CD4-positive, alpha-beta T cell treated with Interleukin-4 for 4 hours (primary cell): Measurements from ENCODE around the gene TRUB1.
"Not testable (repeated sequence)": the region's sequence is repeated elsewhere in the genome, so short reads cannot be mapped to it uniquely, and the experiment has no call there.

Source experiments
- DNase-seq: peaks from one replicate; pipeline ENCODE4 v3.0.0-alpha.2; 2020

TRUB1 gene

GRCh38 chr10:114925587-114926586 lies 12.1 kb upstream of the TRUB1 start:
- DNase-seq, result no peak

GRCh38 chr10:114928818-114929217 lies 9.2 kb upstream of the TRUB1 start:
- DNase-seq, result no peak

- no peak for DNase-seq
Observed at GRCh38 chr10:114930320-114930719, 7.7 kb upstream of the TRUB1 start.

GRCh38 chr10:114931072-114931679 lies 6.8 kb upstream of the TRUB1 start:
- no peak for DNase-seq

DNA sequence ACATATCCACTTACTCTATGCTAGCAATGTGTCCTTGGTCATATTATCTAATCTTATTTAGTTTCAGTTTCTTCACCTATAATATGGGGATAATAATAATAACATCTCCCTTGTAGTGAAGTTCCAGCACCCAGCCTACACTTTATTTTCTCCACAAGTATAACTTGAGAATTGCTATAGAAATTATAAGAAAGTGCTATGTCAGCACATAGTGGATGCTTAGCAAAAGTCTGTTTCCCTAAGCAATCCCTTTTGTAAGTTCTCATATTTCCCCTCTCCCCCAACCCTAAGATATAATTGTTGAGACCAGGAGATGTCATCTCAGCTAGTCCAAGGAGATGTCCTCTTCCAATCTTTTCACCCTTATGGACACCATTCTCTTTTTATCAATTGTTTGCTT lies 5.8 kb upstream of the TRUB1 start:
- DNase-seq, result no peak

GRCh38 chr10:114932945-114933344 lies 5.0 kb upstream of the TRUB1 start:
- DNase-seq, result no peak

DNA sequence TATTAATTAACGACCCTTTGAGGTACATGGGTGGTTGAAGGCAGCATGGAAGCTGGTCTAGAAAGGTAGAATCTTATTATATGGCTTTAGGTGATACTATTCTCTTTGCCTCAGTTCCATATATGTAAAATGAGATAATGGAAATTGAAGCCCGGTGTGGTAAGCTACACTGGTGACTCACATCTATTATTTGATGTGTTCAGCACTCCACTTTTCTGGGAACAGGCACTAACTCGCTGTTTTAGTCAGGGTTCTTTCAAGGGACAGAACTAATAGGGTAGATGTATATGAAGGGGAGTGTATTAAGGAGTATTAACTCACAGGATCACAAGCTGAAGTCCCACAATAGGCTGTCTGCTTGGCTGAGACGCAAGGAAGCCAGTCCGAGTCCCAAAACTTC lies 4.4 kb upstream of the TRUB1 start:
- no peak for DNase-seq

DNA sequence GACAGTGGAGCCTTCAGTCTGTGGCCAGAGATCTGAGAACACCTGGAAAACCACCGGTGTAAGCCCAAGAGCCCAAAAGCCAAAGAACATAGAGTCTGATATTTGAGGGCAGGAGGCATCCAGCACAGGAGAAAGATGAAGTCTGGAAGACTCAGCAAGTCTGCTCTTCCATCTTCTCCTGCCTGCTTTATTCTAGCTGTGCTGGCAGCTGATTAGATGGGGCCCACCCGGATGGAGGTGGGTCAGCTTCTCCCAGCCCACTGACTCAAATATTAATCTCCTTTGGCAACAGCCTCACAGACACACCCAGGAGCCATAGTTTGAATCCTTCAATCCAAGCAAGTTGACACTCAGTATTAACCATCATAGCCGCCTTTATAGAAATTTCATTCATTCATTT lies 4.0 kb upstream of the TRUB1 start:
- not testable (repeated sequence) for DNase-seq

DNA sequence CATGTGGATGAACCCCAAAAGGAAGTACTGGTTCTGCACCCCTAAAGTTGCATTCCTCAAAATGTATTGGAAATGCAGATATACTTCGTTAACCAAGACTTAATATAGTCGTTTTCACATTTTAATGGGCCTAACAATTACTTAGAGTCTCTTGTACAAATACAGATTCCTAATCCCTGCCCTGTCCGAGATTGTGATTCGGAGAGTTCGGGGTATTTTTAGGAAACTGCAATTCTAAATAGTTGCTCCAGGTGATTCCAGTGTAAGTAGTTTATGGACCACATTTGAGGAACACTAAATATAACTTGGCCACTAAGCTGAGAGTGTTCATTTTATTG lies 830 bp downstream of the TRUB1 start:
- DNase-seq, result no peak

DNA sequence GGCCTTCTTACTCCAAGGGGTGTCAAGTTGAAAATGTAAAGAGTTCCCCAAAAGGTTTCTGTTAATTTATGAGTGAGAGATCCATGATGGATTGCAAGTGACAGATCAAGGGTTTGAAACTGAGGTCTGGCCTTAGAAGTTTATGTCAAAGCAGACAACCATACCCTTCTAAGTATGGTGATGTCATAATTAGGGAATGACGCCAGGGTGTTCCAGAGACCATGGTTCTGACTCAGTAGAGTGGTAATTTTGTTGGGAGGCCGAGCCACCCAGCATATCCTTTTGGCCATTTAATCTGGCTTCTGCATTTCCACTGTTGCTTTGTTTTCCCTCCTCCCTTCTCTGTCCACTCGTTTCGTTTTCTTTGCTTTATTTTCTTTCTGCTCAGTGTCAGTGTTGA lies 2.7 kb downstream of the TRUB1 start:
- no peak for DNase-seq

GRCh38 chr10:114943000-114943399 lies 5.0 kb downstream of the TRUB1 start:
- DNase-seq, result no peak

DNA sequence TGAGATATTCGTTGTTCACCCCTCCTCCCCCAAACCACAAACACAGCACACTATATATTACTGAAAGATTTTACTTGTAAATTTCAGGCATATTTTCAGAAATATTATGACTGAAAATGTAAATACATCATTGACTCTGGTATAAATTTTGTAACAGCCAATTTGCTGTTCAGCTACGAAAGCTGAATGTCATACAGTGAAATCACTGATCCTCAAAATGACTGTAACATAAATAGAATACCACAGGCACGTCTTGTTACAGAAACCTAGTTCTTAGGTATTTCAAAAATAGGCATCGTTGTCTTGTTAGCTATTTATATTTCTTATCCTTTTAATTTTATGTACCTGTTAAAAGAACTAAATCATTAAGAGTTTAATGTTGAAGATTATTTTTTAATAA lies 15.1 kb downstream of the TRUB1 start:
- no peak for DNase-seq

- DNase-seq, result no peak
Observed at GRCh38 chr10:114955984-114956383, 18.0 kb downstream of the TRUB1 start.

GRCh38 chr10:114956466-114956865 lies 18.5 kb downstream of the TRUB1 start:
- no peak for DNase-seq

GRCh38 chr10:114957122-114957521 lies 19.1 kb downstream of the TRUB1 start:
- no peak for DNase-seq

DNA sequence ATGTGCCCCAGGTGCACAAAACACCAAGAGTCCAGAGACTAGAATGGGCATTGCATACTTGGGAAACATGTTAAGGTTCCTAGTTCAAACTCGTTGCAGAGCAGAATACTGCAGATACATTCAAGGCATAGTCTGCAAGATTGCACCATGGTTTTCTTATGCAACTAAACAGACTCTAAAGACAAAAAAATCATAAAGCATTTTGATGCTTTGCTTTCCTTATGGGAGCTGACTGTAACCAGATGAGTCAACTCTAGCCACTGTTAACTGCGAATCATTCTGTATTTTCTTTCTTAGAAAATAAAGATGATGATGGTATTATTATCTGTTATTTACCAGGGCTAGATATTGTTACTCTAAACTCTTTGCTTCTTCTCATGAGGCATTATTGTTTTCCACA lies 19.7 kb downstream of the TRUB1 start:
- DNase-seq, result no peak

DNA sequence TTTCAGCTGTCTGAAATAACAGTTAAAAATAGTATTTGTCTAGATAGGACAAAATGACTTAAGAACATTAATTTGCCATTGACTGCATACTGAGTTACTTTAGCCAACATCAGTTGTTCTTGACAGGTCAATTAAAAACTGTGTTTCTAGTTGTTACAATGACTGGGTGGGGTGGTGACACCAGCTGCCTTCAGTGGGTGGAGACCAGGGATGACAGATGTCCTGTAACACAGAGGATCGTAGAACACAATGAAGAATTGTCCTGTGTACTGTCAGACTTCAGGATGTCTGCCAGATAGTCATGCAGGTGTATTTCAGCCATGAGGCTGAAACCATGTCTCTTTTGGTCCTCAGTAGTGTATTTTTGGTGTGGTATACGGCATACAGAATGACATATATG lies 24.4 kb downstream of the TRUB1 start:
- no peak for DNase-seq

DNA sequence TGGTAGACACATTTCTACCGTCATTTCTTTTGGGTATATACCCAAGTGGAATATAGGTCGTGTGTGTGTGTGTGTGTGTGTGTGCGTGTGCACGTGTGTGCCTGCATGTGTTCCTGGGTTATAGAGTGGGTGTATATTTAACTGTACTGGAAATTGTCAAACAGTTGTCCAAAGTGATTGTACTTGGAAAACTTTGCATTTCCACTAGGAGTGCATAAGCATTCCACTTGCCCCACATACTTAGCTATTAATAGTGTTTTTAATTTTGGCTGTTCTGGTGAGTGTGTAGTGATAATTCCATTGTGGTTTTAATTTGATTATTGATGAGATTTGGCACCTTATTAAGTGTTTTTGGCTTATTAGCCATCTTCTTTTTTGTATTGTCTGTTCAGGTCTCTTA lies 25.9 kb downstream of the TRUB1 start:
- no peak for DNase-seq

DNA sequence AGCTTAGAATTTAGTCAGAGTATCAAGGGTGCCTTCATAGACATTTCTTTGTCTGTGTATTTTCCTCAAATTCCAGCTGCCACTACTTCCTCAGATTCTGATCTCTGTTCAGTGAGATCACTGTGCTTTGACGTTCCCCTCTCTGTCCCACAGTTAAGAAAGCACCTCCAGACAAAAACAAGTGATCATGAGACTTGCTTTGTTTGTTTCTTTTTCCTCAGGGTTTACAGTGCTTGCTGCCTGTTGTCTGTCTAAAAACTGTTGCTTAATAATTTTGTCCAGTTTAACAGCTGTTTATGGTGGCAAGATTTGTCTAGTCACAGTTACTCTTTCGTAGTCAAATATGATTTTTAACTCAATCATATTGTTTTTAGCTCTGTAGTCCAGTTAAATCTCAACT lies 29.1 kb downstream of the TRUB1 start:
- DNase-seq, result no peak

GRCh38 chr10:114970515-114970914 lies 32.5 kb downstream of the TRUB1 start:
- DNase-seq, result no peak

GRCh38 chr10:114973306-114973705 lies 35.3 kb downstream of the TRUB1 start:
- DNase-seq, result no peak

- no peak for DNase-seq
Observed at GRCh38 chr10:114973997-114974396, 36.0 kb downstream of the TRUB1 start.

DNA sequence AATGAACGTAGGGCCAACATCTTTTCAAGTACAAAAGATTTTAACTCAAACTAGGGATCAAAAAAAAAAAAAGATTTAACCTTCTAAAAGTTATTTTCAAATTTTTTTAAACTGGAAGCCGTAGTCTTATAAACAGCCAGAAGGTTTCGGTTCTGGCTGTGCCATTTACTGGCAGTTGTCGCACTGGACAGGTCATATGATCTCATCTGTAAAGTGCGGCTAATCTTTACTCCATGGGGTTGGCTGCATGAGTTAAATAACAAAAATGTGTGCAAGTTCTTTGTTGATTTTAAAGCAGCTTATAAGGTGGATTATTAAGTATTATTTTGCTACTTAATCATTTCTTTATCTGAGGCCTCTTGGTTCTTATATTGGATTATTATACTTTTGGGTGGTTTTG lies 36.6 kb downstream of the TRUB1 start:
- no peak for DNase-seq

DNA sequence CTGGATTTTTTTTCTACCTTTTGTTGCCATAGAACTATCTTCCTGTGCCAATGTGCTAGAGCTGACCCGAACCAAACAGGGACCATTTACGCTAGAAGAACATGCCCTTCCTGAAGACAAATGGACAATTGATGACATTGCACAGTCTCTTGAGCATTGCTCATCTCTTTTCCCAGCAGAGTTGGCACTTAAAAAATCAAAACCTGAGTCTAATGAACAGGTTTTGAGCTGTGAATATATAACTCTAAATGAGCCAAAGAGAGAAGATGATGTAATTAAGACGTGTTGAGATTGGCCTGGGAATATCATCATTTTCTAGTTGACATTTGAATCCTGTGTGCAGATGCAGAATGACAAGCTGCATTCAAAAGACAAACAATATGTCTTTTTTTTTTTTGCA lies 37.1 kb downstream of the TRUB1 start:
- DNase-seq, result no peak

DNA sequence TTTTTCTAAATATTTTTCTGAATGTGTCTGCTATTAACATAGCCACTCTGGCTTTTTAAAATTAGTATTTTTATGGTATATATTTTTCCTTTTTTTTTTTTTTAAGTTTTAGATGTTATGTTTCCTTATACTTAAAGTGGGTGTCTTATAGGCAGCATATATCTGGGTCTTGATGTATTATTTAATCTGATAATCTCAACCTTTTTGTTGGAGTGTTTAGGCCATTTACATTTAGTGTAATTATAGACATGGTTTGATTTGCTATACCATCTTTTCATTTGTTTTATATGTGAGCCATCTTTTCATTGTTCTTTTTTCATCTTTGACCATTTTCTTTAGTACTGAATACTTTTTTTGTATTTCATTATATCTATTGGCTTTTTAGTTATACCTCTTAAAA lies 45.0 kb downstream of the TRUB1 start:
- DNase-seq, result no peak
